BE2C (cell line): Measurements from ENCODE around the gene MXRA7.

Experiments used
- DNase-seq: peaks from one replicate; pipeline ENCODE4 v3.0.0-alpha.2; 2020
- H3K27me3 ChIP-seq: fragments of 250-450 bp; sonication (Bioruptor Pico); 2 replicates; pipeline ENCODE4 v1.5.1; 2020; ENCODE audit warnings: mild to moderate bottlenecking
- H3K36me3 ChIP-seq: fragments of 250-450 bp; sonication (Bioruptor Pico); 2 replicates; pipeline ENCODE4 v1.5.1; 2020; ENCODE audit warnings: mild to moderate bottlenecking
- H3K4me1 ChIP-seq: fragments of 250-450 bp; sonication (Bioruptor Pico); 2 replicates; pipeline ENCODE4 v1.5.1; 2020
- H3K4me3 ChIP-seq: 2 replicates; pipeline ENCODE4 v1.5.1; 2011; ENCODE audit warnings: low read depth, low read length
- H3K9me3 ChIP-seq: fragments of 250-450 bp; sonication (Bioruptor Pico); 2 replicates; pipeline ENCODE4 v1.5.1; 2020
- CTCF ChIP-seq: IDR thresholded peaks from 2 replicates; pipeline ENCODE4 v1.5.1; 2012; ENCODE audit warnings: mild to moderate bottlenecking, low read depth, low read length

Gene MXRA7

DNA sequence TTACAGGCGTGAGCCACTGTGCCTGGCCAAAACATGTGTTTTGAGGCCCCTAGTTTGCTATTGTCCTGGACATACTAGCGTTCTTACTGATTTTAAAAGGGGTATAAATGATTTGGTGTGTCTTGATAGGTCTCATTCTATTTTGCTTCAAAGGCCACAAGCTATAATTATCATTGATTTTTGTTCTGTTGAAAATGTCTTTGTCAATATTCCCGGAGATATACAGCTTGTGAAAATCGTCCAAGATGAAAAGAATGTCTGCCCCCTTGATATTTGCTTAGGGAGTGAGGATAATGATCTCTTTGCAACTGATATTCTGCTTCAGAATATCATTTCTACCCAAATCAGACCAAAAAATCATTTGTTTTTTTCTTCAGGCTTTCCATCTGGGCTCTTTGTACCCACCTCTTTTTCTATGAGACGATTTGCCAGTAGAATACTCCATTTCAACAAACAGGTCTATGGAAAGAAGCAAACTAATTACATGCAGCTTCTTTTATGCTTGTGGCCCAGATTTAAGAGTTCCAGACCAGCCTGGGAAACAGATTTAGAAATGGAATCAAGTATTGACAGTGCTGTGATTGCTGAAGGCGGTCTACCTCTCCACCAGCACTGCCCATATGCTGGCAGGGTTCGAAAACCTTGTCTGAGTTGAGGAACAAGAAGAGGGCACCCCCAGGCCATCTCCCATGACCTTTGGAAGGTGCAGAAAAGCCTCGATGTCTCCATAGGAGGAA, 53.1 kb downstream of the MXRA7 start:
- TF ChIP-seq CTCF: no peak
- H3K27me3 ChIP-seq: no peaks in the 10 kb centered on the region
- no peak for DNase-seq
- H3K4me1 ChIP-seq: peaks cover 3% of the 10 kb centered on the region; the same call in 1 of the 2 replicates
- no peaks in the 10 kb centered on the region for H3K36me3 ChIP-seq
- H3K4me3 ChIP-seq: no peak overlapping the region
- H3K9me3 ChIP-seq: no peaks in the 10 kb centered on the region

- Histone ChIP-seq H3K9me3 (no peaks in the 10 kb centered on the region), H3K4me1 (peaks cover under 1% of the 10 kb centered on the region; the same call in 1 of the 2 replicates), H3K27me3 (no peaks in the 10 kb centered on the region), H3K36me3 (no peaks in the 10 kb centered on the region), H3K4me3 (no peak overlapping the region)
- DNase-seq: no peak
- TF ChIP-seq CTCF: no peak
These were observed 56.4 kb downstream of the MXRA7 start for GRCh38 chr17:76654408-76654807.

- Histone ChIP-seq H3K36me3 (no peaks in the 10 kb centered on the region), H3K27me3 (no peaks in the 10 kb centered on the region), H3K4me3 (no peak overlapping the region), H3K4me1 (no peaks in the 10 kb centered on the region), H3K9me3 (no peaks in the 10 kb centered on the region; the same call in 1 of the 2 replicates)
- no peak for DNase-seq
- no peak for TF ChIP-seq CTCF
These were observed 60.3 kb downstream of the MXRA7 start for GRCh38 chr17:76650504-76650903.

GRCh38 chr17:76646712-76647111, 64.1 kb downstream of the MXRA7 start:
- Histone ChIP-seq H3K36me3 (no peaks in the 10 kb centered on the region), H3K9me3 (no peaks in the 10 kb centered on the region; the same call in 1 of the 2 replicates), H3K27me3 (no peaks in the 10 kb centered on the region), H3K4me3 (no peak overlapping the region), H3K4me1 (no peaks in the 10 kb centered on the region)
- no peak for TF ChIP-seq CTCF
- DNase-seq: no peak

GRCh38 chr17:76645481-76645880, 65.3 kb downstream of the MXRA7 start:
- no peak for TF ChIP-seq CTCF
- Histone ChIP-seq H3K4me3 (no peak overlapping the region), H3K4me1 (peaks cover 9% of the 10 kb centered on the region), H3K36me3 (no peaks in the 10 kb centered on the region), H3K27me3 (no peaks in the 10 kb centered on the region), H3K9me3 (no peaks in the 10 kb centered on the region; the same call in 1 of the 2 replicates)
- DNase-seq: no peak

GRCh38 chr17:76644995-76645394, 65.8 kb downstream of the MXRA7 start:
- no peak for TF ChIP-seq CTCF
- Histone ChIP-seq H3K4me1 (peaks cover 14% of the 10 kb centered on the region), H3K27me3 (no peaks in the 10 kb centered on the region), H3K36me3 (no peaks in the 10 kb centered on the region), H3K9me3 (no peaks in the 10 kb centered on the region; the same call in 1 of the 2 replicates), H3K4me3 (no peak overlapping the region)
- DNase-seq: no peak
